Adrenal gland (tissue), 12 donors: ENCODE data around the gene MAP7. TPM values are rescaled to one million over a fixed set of nuclear protein-coding genes. Genes with fewer than 3 reads are reported as not detected.
"Not testable (repeated sequence)": the region's sequence is repeated elsewhere in the genome, so short reads cannot be mapped to it uniquely, and the experiment has no call there.

Experiments used
- DNase-seq, 7 donors: peaks; one replicate each; pipeline ENCODE4 v3.0.0-alpha.2; 2019 to 2020
- H3K27ac ChIP-seq, 5 donors: fragments of 200-600 bp; sonication (generic) in 4 of 5; 1 replicate in 3 of 5; 2 replicates in 2 of 5; pipeline versions ENCODE4 v1.5.1 to v1.8.0; 2016 to 2020; ENCODE audit warnings: mild to moderate bottlenecking in 1 of 5
- H3K27me3 ChIP-seq: fragments of 200-600 bp; 2 replicates; pipeline ENCODE4 v1.8.0; 2021
- H3K36me3 ChIP-seq, 2 donors: fragments of 200-600 bp; replicated peaks in 1 of 2; 1 replicate in 1 of 2; 2 replicates in 1 of 2; pipeline versions ENCODE4 v1.5.1 to v1.8.0; 2018 to 2022
- H3K4me1 ChIP-seq, 2 donors: fragments of 200-600 bp; replicated peaks in 1 of 2; 1 replicate in 1 of 2; 2 replicates in 1 of 2; pipeline versions ENCODE4 v1.5.1 to v1.8.0; 2018 to 2021
- H3K4me3 ChIP-seq, 4 donors: fragments of 200-600 bp; sonication (generic) in 3 of 4; one replicate each; pipeline ENCODE4 v1.5.1; 2016 to 2018
- H3K9me3 ChIP-seq, 3 donors: fragments of 200-600 bp; sonication (generic) in 1 of 3; replicated peaks in 1 of 3; 1 replicate in 2 of 3; 2 replicates in 1 of 3; pipeline versions ENCODE4 v1.5.1 to v1.8.0; 2016 to 2021
- POLR2A ChIP-seq, 2 donors: fragments of 450-650 bp; IDR thresholded peaks; one replicate each; pipeline ENCODE4 v1.6.1; 2017; ENCODE audit warnings: antibody characterized with exemption in 2 of 2, mild to moderate bottlenecking in 2 of 2, moderate library complexity in 1 of 2
- WGBS, 4 donors: extraction: QIAGEN DNeasy Blood & Tissue Kit in 2 of 4; methylation state at CpG; one replicate each; pipeline versions ENCODE4 v1.1.5 to v1.1.7; 2013 to 2017; 5-methylcytosine and 5-hydroxymethylcytosine counted together
- intact Hi-C, 2 donors: fragments of 100-400 bp; cut with DNase I; formaldehyde crosslinking; loops; one replicate each; pipeline versions ENCODE4 v1.14.1 to v1.15.0; 2022 to 2023
- polyA plus RNA-seq, 3 donors: library from polyadenylated mRNA; stranded (reverse); fragments of 200-250 nt in 2 of 3; fragments of 350-450 nt in 1 of 3; fragmentation: Illumina TruSeq in 1 of 3; extraction: RNeasy Lipid Tissue Mini Kit (QIAGEN cat#74804) in 1 of 3; gene quantifications; one replicate each; pipeline ENCODE4 v1.2.3, GENCODE V29; 2013 to 2014
- total RNA-seq, 9 donors: library from RNA; depleted of rRNA in 4 of 9; stranded (reverse); fragments of >200 nt in 4 of 9; fragments of 120-200 nt in 1 of 9; fragmentation: NEBNext Ultra II Directional in 1 of 9; extraction: Animal tissue kit (Norgen Biotek cat#: 25700) in 1 of 9; gene quantifications; one replicate each; pipeline versions ENCODE4 v1.1.0 to v1.2.4, GENCODE V29; 2013 to 2023
- TF ChIP-seq, protein P1 (sequence below), 6 experiments: fragments of 450-650 bp in 4 of 6; fragments of 200-600 bp in 2 of 6; sonication (generic) in 1 of 6; IDR thresholded peaks; 1 replicate in 5 of 6; 2 replicates in 1 of 6; pipeline versions ENCODE4 v1.5.1 to v1.8.0; 2016 to 2021; ENCODE audit warnings: antibody characterized with exemption in 6 of 6, mild to moderate bottlenecking in 2 of 6, moderate library complexity in 1 of 6
- donor health status: healthy with polysubstance abuse.
- donor health status: Bipolar disorder and iron deficiency.
- donor health status: DM: yes; HTN: yes; CAD: no.
- donor health status: DM: no; HTN: no; CAD: no.
- donor health status: DM: no; HTN: no; CAD: no.
- donor health status: DM: yes; HTN: yes; CAD: no.

The MAP7 gene
- total and polyA plus RNA-seq, 12 donors, result 4.7 to 31.6 (median 11.3) TPM

DNA sequence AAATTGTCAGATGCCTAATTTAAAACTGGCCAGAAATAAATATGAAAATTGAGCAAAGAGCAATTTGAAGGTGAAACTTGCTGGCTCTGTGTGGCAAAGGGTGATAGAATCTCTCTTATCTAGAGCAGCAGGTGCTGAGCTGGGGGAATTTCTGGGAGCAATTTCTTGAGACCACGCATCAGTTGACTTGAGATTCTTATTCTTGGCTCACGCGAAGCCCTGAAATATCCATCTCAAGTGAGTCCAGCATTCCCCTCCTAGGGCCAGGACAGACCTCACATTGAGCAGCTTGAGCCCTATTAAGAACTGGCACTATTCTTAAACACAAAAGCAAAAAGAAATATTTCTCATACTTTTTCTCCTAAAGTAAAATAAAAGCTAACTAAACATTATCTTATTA lies 66.3 kb downstream of the MAP7 start:
- intact Hi-C loops, result no loop called here
- no peak overlapping the region for H3K4me3 ChIP-seq
- no peak overlapping the region for H3K27ac ChIP-seq
- no peak for DNase-seq
- TF ChIP-seq POLR2A (IDR thresholded peaks at IDR 0.05), result no peak
- TF ChIP-seq, protein P1, sequence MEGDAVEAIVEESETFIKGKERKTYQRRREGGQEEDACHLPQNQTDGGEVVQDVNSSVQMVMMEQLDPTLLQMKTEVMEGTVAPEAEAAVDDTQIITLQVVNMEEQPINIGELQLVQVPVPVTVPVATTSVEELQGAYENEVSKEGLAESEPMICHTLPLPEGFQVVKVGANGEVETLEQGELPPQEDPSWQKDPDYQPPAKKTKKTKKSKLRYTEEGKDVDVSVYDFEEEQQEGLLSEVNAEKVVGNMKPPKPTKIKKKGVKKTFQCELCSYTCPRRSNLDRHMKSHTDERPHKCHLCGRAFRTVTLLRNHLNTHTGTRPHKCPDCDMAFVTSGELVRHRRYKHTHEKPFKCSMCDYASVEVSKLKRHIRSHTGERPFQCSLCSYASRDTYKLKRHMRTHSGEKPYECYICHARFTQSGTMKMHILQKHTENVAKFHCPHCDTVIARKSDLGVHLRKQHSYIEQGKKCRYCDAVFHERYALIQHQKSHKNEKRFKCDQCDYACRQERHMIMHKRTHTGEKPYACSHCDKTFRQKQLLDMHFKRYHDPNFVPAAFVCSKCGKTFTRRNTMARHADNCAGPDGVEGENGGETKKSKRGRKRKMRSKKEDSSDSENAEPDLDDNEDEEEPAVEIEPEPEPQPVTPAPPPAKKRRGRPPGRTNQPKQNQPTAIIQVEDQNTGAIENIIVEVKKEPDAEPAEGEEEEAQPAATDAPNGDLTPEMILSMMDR (IDR thresholded peaks at IDR 0.05), result no peak
- no peaks in the 10 kb centered on the region for H3K36me3 ChIP-seq
- H3K27me3 ChIP-seq, result no peaks in the 10 kb centered on the region
- H3K9me3 ChIP-seq, result no peaks in the 10 kb centered on the region
- WGBS, 4 donors, result 80 to 92% (median 88%) methylated on average over 3 of the region's 3 CpGs
- H3K4me1 ChIP-seq, result no peaks in the 10 kb centered on the region

DNA sequence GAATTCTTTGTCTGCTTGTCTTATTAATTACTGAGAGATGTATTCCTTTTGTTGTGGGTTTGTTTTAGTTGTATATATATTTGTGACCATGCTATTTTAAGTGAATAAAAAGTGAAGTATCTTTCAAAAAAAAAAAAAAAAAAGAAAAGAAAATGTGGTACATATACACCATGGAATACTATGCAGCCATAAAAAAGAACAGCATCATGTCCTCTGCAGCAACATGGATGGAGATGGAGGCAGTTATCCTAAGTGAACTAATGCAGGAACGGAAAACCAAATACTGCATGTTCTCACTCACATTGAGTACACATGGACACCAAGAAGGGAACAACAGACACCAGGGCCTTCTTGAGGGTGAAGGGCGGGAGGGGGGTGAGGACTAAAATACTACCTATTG lies 67.2 kb downstream of the MAP7 start:
- H3K36me3 ChIP-seq, intact Hi-C loops, H3K4me3 ChIP-seq, H3K4me1 ChIP-seq, H3K27me3 ChIP-seq, H3K9me3 ChIP-seq, H3K27ac ChIP-seq, DNase-seq: not testable (repeated sequence)
- WGBS, 4 donors, result 90 to 98% (median 95%) methylated on average over 2 of the region's 2 CpGs

DNA sequence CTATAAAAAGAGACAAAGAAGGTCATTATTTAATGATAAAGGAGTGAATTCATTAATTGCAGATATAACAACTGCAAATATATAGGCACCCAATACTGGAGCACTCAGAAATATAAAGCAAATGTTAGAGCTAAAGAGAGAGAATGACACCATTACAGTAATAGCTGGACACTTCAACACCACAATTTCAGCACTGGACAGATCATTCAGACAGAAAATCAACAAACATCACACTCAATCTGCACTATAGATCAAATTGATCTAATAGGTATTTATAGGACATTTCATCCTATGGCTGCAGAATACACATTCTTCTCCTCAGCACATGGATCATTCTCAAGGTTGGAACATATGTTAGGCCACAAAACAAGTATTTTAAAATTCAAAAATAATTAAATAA lies 72.7 kb downstream of the MAP7 start:
- TF ChIP-seq, protein P1 (IDR thresholded peaks at IDR 0.05), result no peak
- no peak for TF ChIP-seq POLR2A (IDR thresholded peaks at IDR 0.05)
- intact Hi-C loops, result no loop called here
- peaks cover 0 to 4% of the 10 kb centered on the region in 2 donors for H3K4me1 ChIP-seq
- no peak overlapping the region for H3K4me3 ChIP-seq
- DNase-seq, result no peak
- H3K9me3 ChIP-seq, result no peaks in the 10 kb centered on the region
- no peaks in the 10 kb centered on the region for H3K27me3 ChIP-seq
- H3K36me3 ChIP-seq, result no peaks in the 10 kb centered on the region
- H3K27ac ChIP-seq, result no peak overlapping the region

DNA sequence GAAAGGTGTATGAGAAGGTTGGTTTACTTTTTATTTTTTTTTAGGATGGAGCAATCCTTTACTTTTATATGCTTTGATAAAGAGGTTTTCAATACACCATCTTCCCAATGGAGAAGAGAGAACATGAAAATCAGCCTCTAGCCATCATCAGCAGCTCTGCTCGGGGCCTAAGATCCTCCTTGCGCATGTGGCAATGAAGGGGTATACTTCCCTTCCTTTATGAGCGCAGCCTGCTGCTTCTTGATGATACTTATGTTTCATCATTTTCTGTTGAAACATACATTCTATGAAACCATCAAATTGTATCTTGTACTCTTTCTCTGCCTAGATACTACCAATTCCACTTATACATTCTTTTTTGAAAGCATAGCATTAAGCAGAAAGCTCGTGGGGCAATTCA lies 74.5 kb downstream of the MAP7 start:
- Histone ChIP-seq H3K4me3 (no peak overlapping the region), H3K9me3 (no peaks in the 10 kb centered on the region), H3K36me3 (no peaks in the 10 kb centered on the region), H3K4me1 (peaks cover 4 to 19% of the 10 kb centered on the region in 2 donors), H3K27me3 (no peaks in the 10 kb centered on the region), H3K27ac (no peak overlapping the region)
- no peak for DNase-seq
- 88 to 93% (median 91%) methylated on average over 4 of the region's 4 CpGs for WGBS, 4 donors
- intact Hi-C loops, result no loop called here
- no peak for TF ChIP-seq POLR2A (IDR thresholded peaks at IDR 0.05)
- TF ChIP-seq, protein P1 (IDR thresholded peaks at IDR 0.05), result no peak

DNA sequence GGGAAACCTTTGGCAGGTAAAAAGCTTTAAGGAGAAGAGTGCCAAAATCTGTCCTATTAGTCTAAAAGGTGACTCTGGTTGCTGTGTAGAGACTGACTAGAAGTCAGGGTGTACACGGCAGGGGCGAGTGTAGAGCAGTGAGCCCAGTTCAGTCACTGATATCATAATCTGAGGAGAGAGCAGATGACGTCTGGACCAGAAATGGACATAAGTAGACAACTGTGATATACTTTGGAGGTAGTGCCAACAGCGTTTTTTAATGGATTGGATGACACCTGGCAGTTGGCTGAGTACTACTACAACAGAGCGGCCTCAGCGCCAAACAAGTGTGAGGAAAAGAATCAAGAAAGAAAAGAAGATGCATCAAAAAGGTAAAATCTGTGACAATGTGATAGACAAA lies 76.0 kb downstream of the MAP7 start:
- DNase-seq, result no peak
- 90 to 93% (median 91%) methylated on average over 6 of the region's 6 CpGs for WGBS, 4 donors
- Histone ChIP-seq H3K36me3 (no peaks in the 10 kb centered on the region), H3K4me1 (peaks cover 4 to 19% of the 10 kb centered on the region in 2 donors), H3K4me3 (no peak overlapping the region), H3K9me3 (no peaks in the 10 kb centered on the region), H3K27ac (no peak overlapping the region), H3K27me3 (no peaks in the 10 kb centered on the region)
- TF ChIP-seq POLR2A (IDR thresholded peaks at IDR 0.05), result no peak
- TF ChIP-seq, protein P1 (IDR thresholded peaks at IDR 0.05), result no peak
- intact Hi-C loops, result no loop called here
